Erythroblast (primary cell): ENCODE results near the gene SMIM26.

Experiments used
- DNase-seq, 2 experiments: peaks; one replicate each; lab custom pipeline; 2025; lab: John Stamatoyannopoulos, UW
- GATA1 ChIP-seq: IDR thresholded peaks from 2 replicates; pipeline ENCODE4 v1.6.1; 2011; ENCODE audit warnings: low read depth, mild to moderate bottlenecking, control low read depth, low read length, moderate library complexity
- POLR2A ChIP-seq: IDR thresholded peaks from 2 replicates; pipeline ENCODE4 v1.6.1; 2011; ENCODE audit warnings: mild to moderate bottlenecking, low read length

SMIM26 gene

GRCh38 chr20:18609741-18610140 lies 42.5 kb downstream of the SMIM26 start:
- TF ChIP-seq GATA1 (no peak), POLR2A (no peak)
- no peak for DNase-seq

GRCh38 chr20:18611492-18611891 lies 44.3 kb downstream of the SMIM26 start:
- no peak for DNase-seq
- TF ChIP-seq POLR2A (no peak), GATA1 (no peak)

- TF ChIP-seq POLR2A (no peak), GATA1 (no peak)
- no peak for DNase-seq
These were observed 46.3 kb downstream of the SMIM26 start for GRCh38 chr20:18613553-18613952.

- TF ChIP-seq GATA1: no peak
- TF ChIP-seq POLR2A: no peak
- DNase-seq: no peak
These were observed 47.0 kb downstream of the SMIM26 start for GRCh38 chr20:18614244-18614643.

- no peak for DNase-seq
- no peak for TF ChIP-seq POLR2A
These were observed 47.9 kb downstream of the SMIM26 start for GRCh38 chr20:18615020-18615650.
